Suprapubic skin (tissue), 4 donors: ENCODE results near the gene NOMO2.
"Not testable (repeated sequence)": the region's sequence is repeated elsewhere in the genome, so short reads cannot be mapped to it uniquely, and the experiment has no call there.

Experiments used
- CTCF ChIP-seq, 2 donors: fragments of 200-600 bp in 1 of 2; fragments of 450-650 bp in 1 of 2; sonication (generic) in 1 of 2; IDR thresholded peaks; one replicate each; pipeline ENCODE4 v1.5.1; 2016 to 2019; ENCODE audit warnings: antibody characterized with exemption in 2 of 2, mild to moderate bottlenecking in 1 of 2, moderate library complexity in 1 of 2
- EP300 ChIP-seq: sonication (generic); formaldehyde crosslinking; IDR thresholded peaks from one replicate; pipeline ENCODE4 v1.6.1; 2017; ENCODE audit warnings: antibody characterized with exemption
- POLR2A ChIP-seq, 2 donors: fragments of 450-650 bp; IDR thresholded peaks; one replicate each; pipeline ENCODE4 v1.6.1; 2017; ENCODE audit warnings: antibody characterized with exemption in 2 of 2, mild to moderate bottlenecking in 2 of 2, moderate library complexity in 2 of 2
- POLR2AphosphoS5 ChIP-seq, 3 donors: sonication (generic); formaldehyde crosslinking; IDR thresholded peaks; one replicate each; pipeline ENCODE4 v1.6.1; 2017; ENCODE audit warnings: antibody characterized with exemption in 3 of 3

DNA sequence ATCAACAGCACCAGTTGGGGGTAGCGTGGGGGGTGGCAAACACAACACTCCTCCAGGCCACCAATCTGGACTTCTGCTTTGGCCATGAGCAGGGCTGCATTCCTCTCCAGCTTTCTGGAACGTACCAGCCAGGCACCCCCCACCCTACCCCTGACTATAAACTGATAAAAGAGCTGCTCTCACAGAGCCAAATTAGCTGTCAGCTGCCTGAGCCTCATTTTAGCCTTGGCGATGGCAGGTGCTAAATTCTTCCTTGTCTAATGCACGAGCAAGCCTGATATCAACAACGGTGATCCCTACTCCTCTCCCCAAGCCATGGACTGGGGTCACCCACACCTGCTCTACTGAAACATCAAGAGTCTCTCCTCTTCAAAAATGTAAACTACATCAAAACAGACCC lies 8.2 kb downstream of the NOMO2 start:
- not testable (repeated sequence) for TF ChIP-seq CTCF (IDR thresholded peaks at IDR 0.05); POLR2A (IDR thresholded peaks at IDR 0.05); EP300; POLR2AphosphoS5 (IDR thresholded peaks at IDR 0.05)
